ENCODE results near the gene SEC24C. TPM values are rescaled to one million over a fixed set of nuclear protein-coding genes. Genes with fewer than 3 reads are reported as not detected.

SEC24C gene
- polyA plus RNA-seq, 1 of the 3 experiments (the other 2 are of a cell fraction): 73.6 TPM

- ChIA-PET POLR2A (interaction anchor here (0.5 to 1.4 kb wide), 2 partner anchors 17 to 213 kb away, joined by 3 to 4 read pairs; a partner anchor contains a TSS), CTCF (interaction anchor here (1.6 kb wide), 1 partner anchor 27 kb away, joined by 4 read pairs; no protein-coding TSS in a partner anchor)
- Histone ChIP-seq H3K4me1 (ENCODE audit: control insufficient read depth in 1 of 2, insufficient read depth in 2 of 2, low read depth in 1 of 2, low read length in 1 of 2) (peaks cover 0 to 15% of the 10 kb centered on the region in 2 experiments; a peak in 3 of 4 replicates), H3K4me2 (no peak overlapping the region), H3K9me3 (no peaks in the 10 kb centered on the region), H3K27me3 (ENCODE audit: insufficient read depth) (no peaks in the 10 kb centered on the region), H3K79me2 (ENCODE audit: insufficient read depth) (peaks cover 41% of the 10 kb centered on the region), H3F3A (replicated peaks; ENCODE audit: insufficient read depth) (peaks cover 3% of the 10 kb centered on the region), H3K9ac (no peak overlapping the region), H3K4me3 (ENCODE audit: low read depth in 2 of 2, low read length in 1 of 2) (no peak overlapping the region), H3K9me2 (no peaks in the 10 kb centered on the region), H3K36me3 (replicated peaks in 1 of 2; ENCODE audit: control insufficient read depth in 1 of 2, insufficient read depth in 2 of 2, low read length in 1 of 2) (peaks cover 29 to 59% of the 10 kb centered on the region in 2 experiments), H2AFZ (ENCODE audit: low read depth) (no peak overlapping the region), H4K20me1 (ENCODE audit: insufficient read depth) (peaks cover 26% of the 10 kb centered on the region), H3K27ac (ENCODE audit: low read depth in 2 of 2, low read length in 1 of 2) (no peak overlapping the region; a peak in 1 of 4 replicates)
- no peak for DNase-seq
- WGBS (ENCODE audit: low lambda C conversion rate): 88% methylated on average over 7 of the region's 10 CpGs
- TF ChIP-seq FOXM1 (IDR thresholded peaks at IDR 0.05; ENCODE audit: low read depth): no peak
- no peak for TF ChIP-seq RFX5 (IDR thresholded peaks at IDR 0.05; ENCODE audit: low read length)
- no peak for TF ChIP-seq TEAD4 (IDR thresholded peaks at IDR 0.05; ENCODE audit: borderline replicate concordance, insufficient read depth)
- no peak for TF ChIP-seq JUND (IDR thresholded peaks at IDR 0.05)
- no peak for TF ChIP-seq RAD21 (IDR thresholded peaks at IDR 0.05; ENCODE audit: low read length)
These were observed 45.5 kb downstream of the SEC24C start for GRCh38 chr10:73789659-73790055.

- H3K4me1 ChIP-seq (ENCODE audit: control insufficient read depth in 1 of 2, insufficient read depth in 2 of 2, low read depth in 1 of 2, low read length in 1 of 2): peaks cover 0 to 11% of the 10 kb centered on the region in 2 experiments; a peak in 2 of 4 replicates
- H3K79me2 ChIP-seq (ENCODE audit: insufficient read depth): peaks cover 32% of the 10 kb centered on the region
- no peaks in the 10 kb centered on the region for H3K27me3 ChIP-seq (ENCODE audit: insufficient read depth)
- H3K36me3 ChIP-seq (replicated peaks in 1 of 2; ENCODE audit: control insufficient read depth in 1 of 2, insufficient read depth in 2 of 2, low read length in 1 of 2): peaks cover 37 to 66% of the 10 kb centered on the region in 2 experiments
- ChIA-PET POLR2A (interaction anchor here (0.7 to 1.1 kb wide), 2 partner anchors 9 to 10 kb away, joined by 3 read pairs; partner anchors contain the start of gene CHCHD1), CTCF (no interaction called here)
- H3K9me3 ChIP-seq: no peaks in the 10 kb centered on the region
- H3F3A ChIP-seq (replicated peaks; ENCODE audit: insufficient read depth): no peaks in the 10 kb centered on the region
- H4K20me1 ChIP-seq (ENCODE audit: insufficient read depth): peaks cover 26% of the 10 kb centered on the region
- H3K4me3 ChIP-seq (ENCODE audit: low read depth in 2 of 2, low read length in 1 of 2): no peak overlapping the region
- H3K4me2 ChIP-seq: no peak overlapping the region
- no peak overlapping the region for H3K27ac ChIP-seq (ENCODE audit: low read depth in 2 of 2, low read length in 1 of 2)
- H3K9me2 ChIP-seq: no peaks in the 10 kb centered on the region
- WGBS (ENCODE audit: low lambda C conversion rate): 92% methylated on average over 18 of the region's 22 CpGs
- no peak overlapping the region for H3K9ac ChIP-seq
- no peak for DNase-seq
- TF ChIP-seq RFX5 (IDR thresholded peaks at IDR 0.05; ENCODE audit: low read length): no peak
- TF ChIP-seq RXRA (IDR thresholded peaks at IDR 0.05; ENCODE audit: borderline replicate concordance, low read depth): no peak
- TF ChIP-seq MXI1 (IDR thresholded peaks at IDR 0.05; ENCODE audit: low read depth, low read length): no peak
- TF ChIP-seq RAD21 (IDR thresholded peaks at IDR 0.05; ENCODE audit: low read length): no peak
- no peak for TF ChIP-seq ELF1 (IDR thresholded peaks at IDR 0.05)
- TF ChIP-seq JUND (IDR thresholded peaks at IDR 0.05): no peak
- TF ChIP-seq NFIC (IDR thresholded peaks at IDR 0.05; ENCODE audit: borderline replicate concordance): no peak
- no peak for TF ChIP-seq FOSL2 (IDR thresholded peaks at IDR 0.05; ENCODE audit: borderline replicate concordance, low read depth)
- no peak for TF ChIP-seq USF2 (IDR thresholded peaks at IDR 0.05; ENCODE audit: borderline replicate concordance, low read depth, low read length)
- TF ChIP-seq GABPA (IDR thresholded peaks at IDR 0.05; ENCODE audit: low read depth): no peak
- no peak overlapping the region for H2AFZ ChIP-seq (ENCODE audit: low read depth)
These were observed 46.9 kb downstream of the SEC24C start for GRCh38 chr10:73790886-73791625.
